GM12872 (cell line): ENCODE results near the gene ANXA9.

Experiments
- TF ChIP-seq, protein P1 (sequence below): IDR thresholded peaks from 3 replicates; pipeline ENCODE4 v1.5.1; 2011; ENCODE audit warnings: low read depth, mild to moderate bottlenecking, low read length, moderate library complexity; ENCODE audit not compliant: insufficient read depth

ANXA9 gene, protein sequence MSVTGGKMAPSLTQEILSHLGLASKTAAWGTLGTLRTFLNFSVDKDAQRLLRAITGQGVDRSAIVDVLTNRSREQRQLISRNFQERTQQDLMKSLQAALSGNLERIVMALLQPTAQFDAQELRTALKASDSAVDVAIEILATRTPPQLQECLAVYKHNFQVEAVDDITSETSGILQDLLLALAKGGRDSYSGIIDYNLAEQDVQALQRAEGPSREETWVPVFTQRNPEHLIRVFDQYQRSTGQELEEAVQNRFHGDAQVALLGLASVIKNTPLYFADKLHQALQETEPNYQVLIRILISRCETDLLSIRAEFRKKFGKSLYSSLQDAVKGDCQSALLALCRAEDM

DNA sequence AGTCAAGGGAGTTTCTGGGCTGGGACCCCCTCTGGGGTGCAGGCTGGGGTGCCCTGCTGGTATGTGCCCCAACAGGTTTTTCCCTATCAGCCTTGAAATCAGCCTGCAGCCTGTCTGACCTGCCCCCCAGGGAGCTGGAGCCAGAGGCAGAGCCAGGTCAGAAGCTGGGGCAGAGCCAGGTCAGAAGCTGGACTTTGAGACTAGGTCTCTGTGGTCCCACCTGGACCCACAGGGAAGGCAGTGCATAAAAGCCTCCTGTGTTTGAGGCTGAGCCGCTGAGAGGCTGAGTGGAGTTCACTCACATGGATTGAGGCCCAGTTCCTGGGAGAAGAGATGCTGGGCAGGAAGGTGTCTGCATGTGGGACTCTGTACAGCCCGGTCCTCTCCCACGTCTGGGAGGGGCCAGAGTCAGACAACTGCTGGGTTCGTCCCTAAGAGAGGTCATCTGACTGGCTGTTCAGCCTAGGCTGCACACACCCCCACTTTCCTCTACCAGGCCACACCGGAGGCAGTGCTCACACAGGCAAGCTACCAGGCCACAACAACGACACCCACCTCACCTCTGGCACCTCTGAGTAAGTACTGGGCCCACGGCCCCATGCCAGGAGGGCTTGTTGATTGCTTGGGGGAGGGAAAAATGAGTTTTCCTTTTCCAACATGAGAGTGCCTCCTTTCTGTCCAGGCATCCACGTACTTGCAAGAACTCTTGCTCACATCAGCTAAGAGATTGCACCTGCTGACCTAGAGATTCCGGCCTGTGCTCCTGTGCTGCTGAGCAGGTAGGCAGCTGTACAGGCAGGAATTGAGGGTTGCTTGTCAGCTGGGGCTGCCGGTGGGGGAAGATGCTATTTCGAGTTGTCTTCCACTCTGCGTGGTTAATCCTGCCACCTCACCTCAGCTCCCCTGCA, at the start of gene ANXA9:
Gene ANXA9 (plus strand): TSS at position 488 of the 908 bp plus-strand sequence. CDS start 814 bp downstream, outside the sequence.
- TF ChIP-seq, protein P1, sequence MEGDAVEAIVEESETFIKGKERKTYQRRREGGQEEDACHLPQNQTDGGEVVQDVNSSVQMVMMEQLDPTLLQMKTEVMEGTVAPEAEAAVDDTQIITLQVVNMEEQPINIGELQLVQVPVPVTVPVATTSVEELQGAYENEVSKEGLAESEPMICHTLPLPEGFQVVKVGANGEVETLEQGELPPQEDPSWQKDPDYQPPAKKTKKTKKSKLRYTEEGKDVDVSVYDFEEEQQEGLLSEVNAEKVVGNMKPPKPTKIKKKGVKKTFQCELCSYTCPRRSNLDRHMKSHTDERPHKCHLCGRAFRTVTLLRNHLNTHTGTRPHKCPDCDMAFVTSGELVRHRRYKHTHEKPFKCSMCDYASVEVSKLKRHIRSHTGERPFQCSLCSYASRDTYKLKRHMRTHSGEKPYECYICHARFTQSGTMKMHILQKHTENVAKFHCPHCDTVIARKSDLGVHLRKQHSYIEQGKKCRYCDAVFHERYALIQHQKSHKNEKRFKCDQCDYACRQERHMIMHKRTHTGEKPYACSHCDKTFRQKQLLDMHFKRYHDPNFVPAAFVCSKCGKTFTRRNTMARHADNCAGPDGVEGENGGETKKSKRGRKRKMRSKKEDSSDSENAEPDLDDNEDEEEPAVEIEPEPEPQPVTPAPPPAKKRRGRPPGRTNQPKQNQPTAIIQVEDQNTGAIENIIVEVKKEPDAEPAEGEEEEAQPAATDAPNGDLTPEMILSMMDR: no peak

DNA sequence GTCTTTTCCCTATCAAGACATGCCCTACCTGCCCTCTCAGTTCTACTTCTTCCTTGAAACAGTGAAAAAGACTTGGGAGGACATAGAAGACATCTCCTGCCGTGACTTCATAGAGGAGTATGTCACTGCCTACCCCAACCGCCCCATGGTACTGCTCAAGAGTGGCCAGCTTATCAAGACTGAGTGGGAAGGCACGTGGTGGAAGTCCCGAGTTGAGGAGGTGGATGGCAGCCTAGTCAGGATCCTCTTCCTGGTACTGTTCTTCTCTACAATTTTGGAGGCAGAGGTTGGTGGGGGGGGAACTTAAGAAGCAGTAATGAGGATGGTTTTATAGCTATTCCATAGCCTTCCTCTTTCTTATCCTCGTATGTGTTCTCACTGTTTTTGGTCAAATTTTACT, 37.2 kb upstream of the ANXA9 start:
- TF ChIP-seq, protein P1: no peak

- TF ChIP-seq, protein P1: no peak
These were observed 27.4 kb upstream of the ANXA9 start for GRCh38 chr1:150954708-150955107.

DNA sequence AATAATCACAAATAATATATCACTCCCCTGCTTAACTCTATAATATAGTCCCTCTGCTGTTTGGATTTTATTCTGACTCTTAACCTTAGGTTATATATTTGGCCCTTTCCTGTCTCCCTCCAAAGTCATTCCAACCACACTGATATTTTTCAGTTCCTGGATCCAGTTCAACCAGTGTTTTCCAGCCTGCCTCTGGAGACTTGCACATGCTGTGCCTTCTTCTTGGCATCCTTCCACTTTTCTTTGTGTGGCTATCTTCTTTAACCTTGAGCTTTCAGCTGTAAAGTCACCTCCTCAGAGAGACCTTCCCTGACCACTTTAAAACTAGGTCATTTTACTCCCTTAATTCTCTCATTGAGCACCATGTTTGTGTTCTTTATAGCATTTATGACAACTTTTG, 26.8 kb upstream of the ANXA9 start:
- TF ChIP-seq, protein P1: no peak

GRCh38 chr1:150957666-150958065, 24.4 kb upstream of the ANXA9 start:
- TF ChIP-seq, protein P1: no peak

GRCh38 chr1:150960646-150961045, 21.4 kb upstream of the ANXA9 start:
- TF ChIP-seq, protein P1: no peak

- TF ChIP-seq, protein P1: no peak
These were observed 20.3 kb upstream of the ANXA9 start for GRCh38 chr1:150961756-150962155.
